ENCODE measurements around the gene RNASE8.

DNA sequence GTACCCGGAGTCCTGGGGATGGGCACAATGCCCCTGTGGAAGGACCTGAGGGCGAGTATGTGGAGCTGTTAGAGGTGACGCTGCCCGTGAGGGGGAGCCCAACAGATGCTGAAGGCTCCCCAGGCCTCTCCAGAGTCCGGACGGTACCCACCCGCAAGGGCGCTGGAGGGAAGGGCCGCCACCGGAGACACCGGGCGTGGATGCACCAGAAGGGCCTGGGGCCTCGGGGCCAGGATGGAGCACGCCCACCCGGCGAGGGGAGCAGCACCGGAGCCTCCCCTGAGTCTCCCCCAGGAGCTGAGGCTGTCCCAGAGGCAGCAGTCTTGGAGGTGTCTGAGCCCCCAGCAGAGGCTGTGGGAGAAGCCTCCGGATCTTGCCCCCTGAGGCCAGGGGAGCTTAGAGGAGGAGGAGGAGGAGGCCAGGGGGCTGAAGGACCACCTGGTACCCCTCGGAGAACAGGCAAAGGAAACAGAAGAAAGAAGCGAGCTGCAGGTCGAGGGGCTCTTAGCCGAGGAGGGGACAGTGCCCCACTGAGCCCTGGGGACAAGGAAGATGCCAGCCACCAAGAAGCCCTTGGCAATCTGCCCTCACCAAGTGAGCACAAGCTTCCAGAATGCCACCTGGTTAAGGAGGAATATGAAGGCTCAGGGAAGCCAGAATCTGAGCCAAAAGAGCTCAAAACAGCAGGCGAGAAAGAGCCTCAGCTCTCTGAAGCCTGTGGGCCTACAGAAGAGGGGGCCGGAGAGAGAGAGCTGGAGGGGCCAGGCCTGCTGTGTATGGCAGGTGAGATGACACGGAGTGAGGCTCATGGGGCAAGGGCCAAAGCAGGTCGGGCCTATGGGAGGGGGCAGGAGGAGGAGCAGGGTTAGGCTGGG is 17.0 kb downstream of the RNASE8 start:
- TF ChIP-seq, protein P1, sequence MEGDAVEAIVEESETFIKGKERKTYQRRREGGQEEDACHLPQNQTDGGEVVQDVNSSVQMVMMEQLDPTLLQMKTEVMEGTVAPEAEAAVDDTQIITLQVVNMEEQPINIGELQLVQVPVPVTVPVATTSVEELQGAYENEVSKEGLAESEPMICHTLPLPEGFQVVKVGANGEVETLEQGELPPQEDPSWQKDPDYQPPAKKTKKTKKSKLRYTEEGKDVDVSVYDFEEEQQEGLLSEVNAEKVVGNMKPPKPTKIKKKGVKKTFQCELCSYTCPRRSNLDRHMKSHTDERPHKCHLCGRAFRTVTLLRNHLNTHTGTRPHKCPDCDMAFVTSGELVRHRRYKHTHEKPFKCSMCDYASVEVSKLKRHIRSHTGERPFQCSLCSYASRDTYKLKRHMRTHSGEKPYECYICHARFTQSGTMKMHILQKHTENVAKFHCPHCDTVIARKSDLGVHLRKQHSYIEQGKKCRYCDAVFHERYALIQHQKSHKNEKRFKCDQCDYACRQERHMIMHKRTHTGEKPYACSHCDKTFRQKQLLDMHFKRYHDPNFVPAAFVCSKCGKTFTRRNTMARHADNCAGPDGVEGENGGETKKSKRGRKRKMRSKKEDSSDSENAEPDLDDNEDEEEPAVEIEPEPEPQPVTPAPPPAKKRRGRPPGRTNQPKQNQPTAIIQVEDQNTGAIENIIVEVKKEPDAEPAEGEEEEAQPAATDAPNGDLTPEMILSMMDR (IDR thresholded peaks at IDR 0.05; ENCODE audit: low read depth, low read length, poor library complexity, severe bottlenecking): no peak
- no peak for TF ChIP-seq EZH2phosphoT487 (IDR thresholded peaks at IDR 0.05; ENCODE audit: borderline replicate concordance, low read length)

Data from DOHH2 (cell line).